HFFc6 (cell line): Measurements from ENCODE around the gene HECTD4. TPM values are rescaled to one million over a fixed set of nuclear protein-coding genes. Genes with fewer than 3 reads are reported as not detected.

Experiments
- DNase-seq: peaks from one replicate; pipeline ENCODE4 v3.0.0-alpha.2; 2018
- H3K27ac Mint-ChIP-seq: 2 replicates; pipeline ENCODE4 v1.8.0; 2020; ENCODE audit warnings: mild to moderate bottlenecking, mixed read lengths
- H3K27me3 Mint-ChIP-seq: 2 replicates; pipeline ENCODE4 v1.8.0; 2021; ENCODE audit warnings: mild to moderate bottlenecking, moderate library complexity, mixed read lengths; ENCODE audit not compliant: insufficient read depth
- H3K36me3 Mint-ChIP-seq: 2 replicates; pipeline ENCODE4 v1.8.0; 2021; ENCODE audit warnings: low read depth, mixed read lengths
- H3K4me1 Mint-ChIP-seq: 2 replicates; pipeline ENCODE4 v1.8.0; 2020; ENCODE audit warnings: low read depth, mixed read lengths
- H3K4me3 Mint-ChIP-seq: 2 replicates; pipeline ENCODE4 v1.8.0; 2020; ENCODE audit warnings: mild to moderate bottlenecking, moderate library complexity, mixed read lengths
- H3K9me3 Mint-ChIP-seq: 2 replicates; pipeline ENCODE4 v1.8.0; 2020; ENCODE audit warnings: mild to moderate bottlenecking, mixed read lengths
- CTCF ChIP-seq: fragments of 200-600 bp; sonication (generic); IDR thresholded peaks from 2 replicates; pipeline ENCODE4 v1.5.0; 2021; ENCODE audit warnings: antibody characterized with exemption, mild to moderate bottlenecking
- total RNA-seq, 6 experiments: library from RNA; stranded (reverse); fragmentation: NEBNext Ultra II Directional; extraction: Animal tissue kit (Norgen Biotek cat#: 25700); gene quantifications; 2 replicates in 1 of 6; 3 replicates in 5 of 6; pipeline ENCODE4 v1.2.3, GENCODE V29; 2021

The HECTD4 gene
- total RNA-seq, 6 experiments from 2014 or later: 15.7 to 22.5 (median 18.5) TPM

GRCh38 chr12:112317481-112317880 is 64.8 kb downstream of the HECTD4 start:
- no peaks in the 10 kb centered on the region for H3K9me3 Mint-ChIP-seq
- H3K27me3 Mint-ChIP-seq: no peaks in the 10 kb centered on the region; the same call in 1 of the 2 replicates
- H3K27ac Mint-ChIP-seq: no peak overlapping the region
- H3K36me3 Mint-ChIP-seq: peaks cover 5% of the 10 kb centered on the region
- no peak overlapping the region for H3K4me3 Mint-ChIP-seq
- no peak for TF ChIP-seq CTCF
- peaks cover 15% of the 10 kb centered on the region for H3K4me1 Mint-ChIP-seq
- DNase-seq: no peak

- Mint-ChIP-seq H3K4me3 (no peak overlapping the region), H3K4me1 (peaks cover 16% of the 10 kb centered on the region), H3K36me3 (peaks cover 5% of the 10 kb centered on the region), H3K27ac (no peak overlapping the region), H3K9me3 (no peaks in the 10 kb centered on the region), H3K27me3 (no peaks in the 10 kb centered on the region; the same call in 1 of the 2 replicates)
- no peak for TF ChIP-seq CTCF
- DNase-seq: peak; percentile 8
Measured at GRCh38 chr12:112314981-112315380, 67.2 kb downstream of the HECTD4 start.

GRCh38 chr12:112309797-112310196 is 72.4 kb downstream of the HECTD4 start:
- DNase-seq: no peak
- no peaks in the 10 kb centered on the region; the same call in none of the 2 replicates for H3K27me3 Mint-ChIP-seq
- no peaks in the 10 kb centered on the region for H3K9me3 Mint-ChIP-seq

GRCh38 chr12:112308652-112309051 is 73.6 kb downstream of the HECTD4 start:
- Mint-ChIP-seq H3K4me3 (no peak overlapping the region), H3K36me3 (peaks cover 9% of the 10 kb centered on the region), H3K9me3 (no peaks in the 10 kb centered on the region), H3K27me3 (no peaks in the 10 kb centered on the region; the same call in none of the 2 replicates), H3K27ac (no peak overlapping the region), H3K4me1 (peaks cover 20% of the 10 kb centered on the region)
- DNase-seq: no peak
- no peak for TF ChIP-seq CTCF

More at GRCh38 chr12:112309797-112310196, 72.4 kb downstream of the HECTD4 start:
- H3K4me1 Mint-ChIP-seq: peaks cover 24% of the 10 kb centered on the region
- no peak overlapping the region for H3K27ac Mint-ChIP-seq
- H3K4me3 Mint-ChIP-seq: no peak overlapping the region
- H3K36me3 Mint-ChIP-seq: peaks cover 9% of the 10 kb centered on the region
- no peak for TF ChIP-seq CTCF

- peaks cover 13% of the 10 kb centered on the region for H3K36me3 Mint-ChIP-seq
- no peak for TF ChIP-seq CTCF
- DNase-seq: no peak
- no peaks in the 10 kb centered on the region for H3K9me3 Mint-ChIP-seq
- H3K27ac Mint-ChIP-seq: no peak overlapping the region
- H3K27me3 Mint-ChIP-seq: no peaks in the 10 kb centered on the region; the same call in none of the 2 replicates
- no peak overlapping the region for H3K4me3 Mint-ChIP-seq
- H3K4me1 Mint-ChIP-seq: peaks cover 25% of the 10 kb centered on the region
Measured at GRCh38 chr12:112308161-112308560, 74.1 kb downstream of the HECTD4 start.
